GM18907 (cell line): ENCODE data around the gene TMPRSS13.

Source experiments
- ATAC-seq: cut with Tn5 transposase; IDR thresholded peaks from one replicate; pipeline ENCODE4 v1.9.1; 2021; ENCODE audit warnings: mild to moderate bottlenecking, moderate library complexity; ENCODE audit not compliant: unreplicated experiment

TMPRSS13 gene

GRCh38 chr11:117900121-117900648 is 29.0 kb downstream of the TMPRSS13 start:
- ATAC-seq, result peak; percentile 73

GRCh38 chr11:117898059-117898458 is 31.1 kb downstream of the TMPRSS13 start:
- no peak for ATAC-seq

- ATAC-seq, result no peak
Observed at GRCh38 chr11:117892651-117893050, 36.6 kb downstream of the TMPRSS13 start.

DNA sequence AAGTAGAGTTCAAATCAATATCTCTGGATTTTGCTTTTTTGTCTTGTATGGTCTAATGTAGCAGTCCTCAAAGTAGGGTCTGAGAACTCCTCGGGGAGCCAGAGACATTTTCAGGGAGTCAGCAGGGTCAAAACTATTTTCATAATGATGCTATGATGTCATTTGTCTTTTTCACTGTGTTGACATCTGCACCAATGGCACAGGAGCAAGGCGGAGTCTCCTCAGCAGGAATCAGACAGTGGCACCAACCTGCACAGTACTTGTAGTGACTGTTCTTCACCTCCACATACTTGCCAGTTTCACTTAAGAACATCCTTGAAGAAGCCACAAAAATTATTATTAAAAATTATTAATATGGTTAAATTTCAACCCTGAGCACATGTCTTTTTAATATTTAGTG is 37.8 kb downstream of the TMPRSS13 start:
- ATAC-seq, result no peak

- no peak for ATAC-seq
Observed at GRCh38 chr11:117888139-117888566, 41.0 kb downstream of the TMPRSS13 start.

- ATAC-seq, result no peak
Observed at GRCh38 chr11:117887431-117888138, 41.6 kb downstream of the TMPRSS13 start.

DNA sequence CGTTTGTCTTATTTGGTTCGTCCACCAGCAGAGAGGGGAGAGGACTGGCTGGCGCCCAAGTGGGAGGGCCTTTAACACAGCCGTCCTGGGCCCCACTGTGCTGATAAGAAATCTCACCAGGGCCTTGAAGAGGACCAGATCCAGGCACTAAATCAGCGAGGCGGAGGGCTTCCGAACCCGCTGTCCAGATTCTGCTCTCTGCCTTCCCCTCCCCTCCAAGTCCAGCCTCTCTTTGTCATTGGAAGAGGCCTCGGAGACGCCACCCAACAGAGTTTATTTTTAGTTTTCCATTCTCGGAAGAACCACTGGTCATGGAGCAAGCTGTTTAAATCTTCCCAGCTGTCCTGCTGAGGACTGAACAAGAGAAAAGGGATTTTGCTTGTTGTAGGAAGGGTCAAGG is 43.4 kb downstream of the TMPRSS13 start:
- ATAC-seq, result no peak

DNA sequence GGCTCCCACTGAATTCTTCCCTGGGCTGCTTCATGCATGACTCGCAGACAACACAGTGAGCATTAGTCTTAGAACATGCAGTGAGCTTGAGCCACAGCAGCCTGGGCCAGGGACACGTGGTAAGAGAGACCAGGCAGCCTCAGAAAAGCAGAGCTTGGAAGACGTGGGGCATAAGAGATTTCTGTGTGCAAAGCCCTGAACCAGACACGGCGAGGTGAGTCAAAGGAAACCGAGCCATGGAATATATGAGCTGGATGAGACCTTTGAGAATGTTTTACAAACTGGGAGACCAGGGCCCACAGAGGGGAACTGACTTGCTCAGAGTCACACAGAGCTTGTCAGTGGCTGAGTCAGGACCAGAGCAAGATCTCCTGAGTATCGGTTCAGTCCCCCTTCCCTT is 44.2 kb downstream of the TMPRSS13 start:
- ATAC-seq, result no peak

GRCh38 chr11:117883063-117883462 is 46.1 kb downstream of the TMPRSS13 start:
- ATAC-seq, result no peak

GRCh38 chr11:117882311-117882905 is 46.8 kb downstream of the TMPRSS13 start:
- no peak for ATAC-seq

- no peak for ATAC-seq
Observed at GRCh38 chr11:117881217-117881616, 48.0 kb downstream of the TMPRSS13 start.

- no peak for ATAC-seq
Observed at GRCh38 chr11:117879516-117880480, 49.4 kb downstream of the TMPRSS13 start.

DNA sequence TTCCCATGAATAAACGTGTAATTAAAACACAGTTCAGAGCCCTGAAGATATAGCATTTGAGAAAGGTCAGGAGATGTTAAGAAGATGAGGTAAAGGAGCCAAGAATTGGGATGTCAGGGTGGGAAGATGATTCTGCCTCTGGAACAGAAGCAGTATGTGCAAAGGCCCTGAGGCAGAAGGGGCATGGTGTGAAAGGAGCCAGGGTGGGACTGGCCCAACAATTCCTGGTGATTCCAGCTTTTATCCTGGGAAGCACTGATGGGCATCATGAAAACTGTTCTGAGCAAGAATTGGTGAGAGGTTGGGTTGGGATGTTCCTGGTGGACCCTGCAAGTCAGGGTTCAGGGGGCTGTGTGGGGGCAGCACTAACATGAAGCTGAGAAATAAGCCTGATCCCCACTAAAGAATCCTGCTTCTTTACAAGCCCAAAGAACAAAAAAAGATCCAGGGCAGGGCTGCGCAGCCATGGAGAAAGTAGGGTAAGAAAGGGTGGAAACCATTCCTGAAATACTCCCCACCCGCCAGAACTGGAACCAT is 50.2 kb downstream of the TMPRSS13 start:
- no peak for ATAC-seq

DNA sequence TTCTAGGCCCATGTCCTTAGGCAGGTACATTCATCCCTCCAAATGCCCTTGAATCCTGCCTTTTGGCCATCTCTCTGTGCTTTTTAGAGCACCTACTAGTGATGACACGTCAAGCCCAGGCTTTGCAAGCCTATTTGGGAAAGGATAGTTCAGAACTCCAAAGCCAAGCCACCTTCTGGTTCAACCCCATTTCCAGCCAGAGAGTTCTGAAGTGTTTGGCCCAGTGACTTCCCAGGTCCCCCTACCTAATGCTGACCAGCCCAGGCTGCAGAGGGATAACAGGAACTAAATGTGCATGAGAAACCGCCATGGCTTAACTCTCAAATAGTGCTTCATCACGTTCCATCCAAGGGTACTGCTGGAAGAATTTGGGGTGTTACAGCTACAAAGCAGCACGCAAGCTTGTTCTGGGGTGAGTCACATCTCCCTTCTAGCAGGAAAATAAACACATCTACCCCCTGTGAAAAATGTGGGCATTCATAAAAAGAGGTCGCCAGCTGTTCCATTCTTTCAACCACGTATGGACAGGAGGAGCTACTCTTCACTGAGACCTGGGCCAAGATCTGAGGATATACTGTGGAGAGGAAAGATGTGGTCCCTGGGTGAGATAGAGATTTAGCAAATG is 50.8 kb downstream of the TMPRSS13 start:
- ATAC-seq, result no peak

- ATAC-seq, result no peak
Observed at GRCh38 chr11:117877120-117877784, 52.0 kb downstream of the TMPRSS13 start.

DNA sequence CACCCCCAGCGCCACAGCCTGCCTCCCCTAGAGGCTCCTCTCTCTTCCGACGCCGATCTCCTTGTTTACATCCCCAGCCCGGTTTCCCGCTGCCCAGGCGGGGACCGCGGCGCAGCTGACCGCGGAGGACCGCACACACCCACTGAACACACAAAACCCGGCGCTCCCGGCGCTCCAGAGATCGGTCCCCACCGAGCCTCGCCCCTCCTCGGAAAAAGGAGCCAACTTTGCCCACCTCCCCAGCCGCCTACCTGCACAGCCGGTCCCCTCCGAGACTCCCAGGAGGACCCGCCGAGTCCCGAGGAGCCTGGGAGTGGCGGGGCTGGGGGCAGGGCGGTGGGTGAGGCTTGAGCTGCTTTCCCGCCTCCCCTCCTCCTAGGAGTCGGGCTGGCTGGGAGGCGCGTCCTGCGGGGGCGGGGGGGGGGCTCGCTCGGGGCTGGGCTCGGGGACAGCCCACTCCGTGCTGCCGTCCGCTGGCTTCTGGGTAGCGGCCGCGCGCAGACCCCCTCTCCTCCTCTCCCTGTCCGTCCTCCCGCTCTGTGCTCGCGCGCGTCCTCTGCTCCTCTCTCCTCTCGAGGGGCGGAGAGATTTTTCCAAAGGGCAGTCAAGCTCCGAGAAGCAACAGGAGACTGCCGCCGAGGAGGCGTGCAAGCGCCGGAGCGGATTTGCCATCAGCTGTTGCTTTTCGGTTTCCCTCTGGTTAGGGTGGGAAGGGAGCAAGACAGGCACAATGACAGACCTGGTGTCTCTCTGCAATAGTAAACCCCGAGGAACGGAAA is 52.7 kb downstream of the TMPRSS13 start, which contains the start of gene FXYD6:
FXYD6 (minus strand) TSS at position 318 of the 779 bp plus-strand sequence. CDS start 33,882 bp downstream, outside the sequence.
- ATAC-seq, result no peak

- no peak for ATAC-seq
Observed at GRCh38 chr11:117876059-117876340, 53.2 kb downstream of the TMPRSS13 start.

GRCh38 chr11:117875382-117876058 is 53.7 kb downstream of the TMPRSS13 start:
- no peak for ATAC-seq

- ATAC-seq, result no peak
Observed at GRCh38 chr11:117874910-117875381, 54.3 kb downstream of the TMPRSS13 start.
